AG04449 (cell line): ENCODE results near the gene TTC34.

Source experiments
- CTCF ChIA-PET: fragments of 350-600 bp; formaldehyde crosslinking; extraction: SDS; loops from one replicate; lab custom pipeline; 2021; ENCODE audit warnings: antibody characterized with exemption; lab: Yijun Ruan, JAX
- POLR2A ChIA-PET: fragments of 400-600, 350-600 bp; formaldehyde crosslinking; extraction: SDS; loops from one replicate; lab custom pipeline; 2020; ENCODE audit warnings: antibody characterized with exemption, inconsistent platforms; lab: Yijun Ruan, JAX
- DNase-seq: peaks from one replicate; pipeline ENCODE4 v3.0.0-alpha.2; 2010; ENCODE audit warnings: low read depth, low spot score
- H3K4me3 ChIP-seq: 2 replicates; pipeline ENCODE4 v1.5.1; 2011; ENCODE audit warnings: low read depth, mild to moderate bottlenecking, control low read depth, low read length
- TF ChIP-seq, protein P1 (sequence below): IDR thresholded peaks from one replicate; pipeline ENCODE4 v1.5.1; 2011; ENCODE audit warnings: mild to moderate bottlenecking, moderate library complexity, low read length, control low read depth, inconsistent platforms; ENCODE audit not compliant: insufficient read depth; ENCODE audit errors: missing control alignments

Gene TTC34

DNA sequence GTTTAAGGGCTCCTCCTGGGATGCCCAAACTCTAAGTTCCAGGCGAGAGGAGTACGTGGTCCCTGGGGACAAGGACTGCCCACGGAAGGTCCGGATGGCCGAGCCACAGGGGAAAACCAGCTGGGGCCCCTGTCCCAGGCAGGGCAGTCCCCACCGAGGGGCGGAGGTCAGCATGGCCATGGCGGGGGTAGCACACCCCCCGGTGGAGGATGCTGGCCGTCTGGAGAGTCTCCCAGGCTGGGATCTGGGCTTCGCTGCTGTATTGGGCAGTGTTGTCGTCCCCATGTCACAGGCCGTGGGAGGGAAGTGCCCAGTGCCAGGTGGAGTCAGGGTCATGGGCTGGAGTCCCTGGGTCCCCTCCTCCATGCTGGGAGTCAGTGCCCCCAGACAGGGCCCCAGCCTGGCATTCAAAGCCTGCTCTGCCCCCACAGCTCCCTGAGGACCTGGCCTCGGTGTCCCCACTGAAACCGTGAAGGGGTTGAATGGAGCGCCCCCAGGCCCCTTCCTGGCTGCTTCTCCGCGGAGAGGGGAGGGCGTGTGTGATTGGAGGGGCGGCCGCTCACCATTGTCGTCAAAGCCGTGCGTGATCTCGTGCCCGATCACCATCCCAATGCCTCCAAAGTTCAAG lies 208.1 kb downstream of the TTC34 start:
- no peak overlapping the region for H3K4me3 ChIP-seq
- POLR2A ChIA-PET: no interaction called here
- TF ChIP-seq, protein P1, sequence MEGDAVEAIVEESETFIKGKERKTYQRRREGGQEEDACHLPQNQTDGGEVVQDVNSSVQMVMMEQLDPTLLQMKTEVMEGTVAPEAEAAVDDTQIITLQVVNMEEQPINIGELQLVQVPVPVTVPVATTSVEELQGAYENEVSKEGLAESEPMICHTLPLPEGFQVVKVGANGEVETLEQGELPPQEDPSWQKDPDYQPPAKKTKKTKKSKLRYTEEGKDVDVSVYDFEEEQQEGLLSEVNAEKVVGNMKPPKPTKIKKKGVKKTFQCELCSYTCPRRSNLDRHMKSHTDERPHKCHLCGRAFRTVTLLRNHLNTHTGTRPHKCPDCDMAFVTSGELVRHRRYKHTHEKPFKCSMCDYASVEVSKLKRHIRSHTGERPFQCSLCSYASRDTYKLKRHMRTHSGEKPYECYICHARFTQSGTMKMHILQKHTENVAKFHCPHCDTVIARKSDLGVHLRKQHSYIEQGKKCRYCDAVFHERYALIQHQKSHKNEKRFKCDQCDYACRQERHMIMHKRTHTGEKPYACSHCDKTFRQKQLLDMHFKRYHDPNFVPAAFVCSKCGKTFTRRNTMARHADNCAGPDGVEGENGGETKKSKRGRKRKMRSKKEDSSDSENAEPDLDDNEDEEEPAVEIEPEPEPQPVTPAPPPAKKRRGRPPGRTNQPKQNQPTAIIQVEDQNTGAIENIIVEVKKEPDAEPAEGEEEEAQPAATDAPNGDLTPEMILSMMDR: no peak
- no peak for DNase-seq
- CTCF ChIA-PET: no interaction called here

DNA sequence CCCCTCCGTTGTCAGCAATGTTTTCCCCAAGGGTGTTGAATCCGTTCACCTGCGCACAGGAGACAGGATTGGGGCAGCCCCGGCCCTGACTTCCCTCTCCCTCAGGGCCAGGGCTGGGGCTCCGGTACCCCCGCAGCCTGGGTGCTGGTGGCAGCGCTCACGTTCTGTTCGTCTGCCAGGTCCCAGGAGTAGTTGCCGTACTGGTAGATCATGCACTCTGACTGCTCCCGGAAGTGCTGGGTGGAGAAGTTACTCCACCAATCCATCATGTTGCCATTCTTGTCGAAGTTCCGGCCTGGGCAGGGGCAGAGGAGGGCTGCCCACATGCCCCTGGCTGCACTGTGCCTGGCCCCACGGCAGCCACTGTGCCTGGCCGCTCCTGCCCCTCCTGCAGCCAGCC lies 208.8 kb downstream of the TTC34 start:
- ChIA-PET CTCF (no interaction called here), POLR2A (no interaction called here)
- TF ChIP-seq, protein P1: no peak
- H3K4me3 ChIP-seq: no peak overlapping the region
- no peak for DNase-seq

DNA sequence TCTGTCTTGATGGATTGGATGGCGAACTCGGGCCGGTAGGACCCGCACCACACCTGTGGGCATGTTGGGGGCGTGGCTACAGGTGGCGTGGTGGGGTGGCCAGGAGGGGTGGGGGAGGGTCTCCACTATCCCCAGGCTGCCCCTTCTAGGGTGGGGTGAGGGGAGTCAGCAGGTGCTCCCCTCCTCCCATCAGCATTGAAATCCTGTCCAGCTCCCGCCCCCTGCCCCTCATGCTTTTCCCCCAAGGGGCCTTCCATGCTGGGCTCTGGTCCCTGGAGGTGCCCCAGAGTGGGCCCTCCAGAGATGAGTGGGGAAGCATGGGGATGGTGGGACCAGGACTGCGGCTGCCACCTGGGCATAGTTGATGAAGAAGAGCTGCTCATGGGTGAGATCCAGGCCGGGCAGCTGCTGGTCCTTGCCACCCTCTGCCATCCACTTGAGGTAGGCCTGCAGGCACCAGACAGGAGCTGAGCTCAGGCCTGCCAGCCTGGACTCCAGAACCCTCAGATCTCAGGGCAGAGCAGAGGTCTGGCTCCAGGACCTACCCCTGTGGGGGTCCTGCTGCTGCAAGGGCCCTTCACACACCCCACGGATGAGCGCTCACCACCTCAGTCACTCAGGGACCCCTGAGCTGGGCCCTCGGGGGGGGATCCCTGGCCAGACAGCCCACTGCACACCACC lies 209.8 kb downstream of the TTC34 start:
- POLR2A ChIA-PET: no interaction called here

DNA sequence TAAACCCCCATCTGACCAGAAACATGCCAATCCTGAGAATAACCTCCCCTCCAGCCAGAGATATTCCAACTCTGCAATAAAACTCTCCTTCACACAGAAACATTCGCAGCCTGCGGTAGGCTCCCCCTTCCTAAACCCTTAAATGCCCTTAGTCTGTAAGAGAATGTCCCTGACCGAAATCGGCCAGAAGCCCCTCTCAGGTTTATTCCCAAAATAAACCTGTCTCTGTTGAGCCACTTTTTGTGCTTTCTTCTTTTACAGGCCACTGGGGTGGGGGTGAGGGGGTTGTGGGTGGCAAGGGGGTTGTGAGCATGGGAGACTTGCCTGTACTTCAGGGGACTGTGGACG lies 210.3 kb downstream of the TTC34 start:
- TF ChIP-seq, protein P1: no peak
- ChIA-PET POLR2A (no interaction called here), CTCF (no interaction called here)
- H3K4me3 ChIP-seq: no peak overlapping the region
- no peak for DNase-seq

More for the DNA sequence above, 209.8 kb downstream of the TTC34 start:
- DNase-seq: no peak
- CTCF ChIA-PET: no interaction called here
- TF ChIP-seq, protein P1: no peak
- H3K4me3 ChIP-seq: no peak overlapping the region

DNA sequence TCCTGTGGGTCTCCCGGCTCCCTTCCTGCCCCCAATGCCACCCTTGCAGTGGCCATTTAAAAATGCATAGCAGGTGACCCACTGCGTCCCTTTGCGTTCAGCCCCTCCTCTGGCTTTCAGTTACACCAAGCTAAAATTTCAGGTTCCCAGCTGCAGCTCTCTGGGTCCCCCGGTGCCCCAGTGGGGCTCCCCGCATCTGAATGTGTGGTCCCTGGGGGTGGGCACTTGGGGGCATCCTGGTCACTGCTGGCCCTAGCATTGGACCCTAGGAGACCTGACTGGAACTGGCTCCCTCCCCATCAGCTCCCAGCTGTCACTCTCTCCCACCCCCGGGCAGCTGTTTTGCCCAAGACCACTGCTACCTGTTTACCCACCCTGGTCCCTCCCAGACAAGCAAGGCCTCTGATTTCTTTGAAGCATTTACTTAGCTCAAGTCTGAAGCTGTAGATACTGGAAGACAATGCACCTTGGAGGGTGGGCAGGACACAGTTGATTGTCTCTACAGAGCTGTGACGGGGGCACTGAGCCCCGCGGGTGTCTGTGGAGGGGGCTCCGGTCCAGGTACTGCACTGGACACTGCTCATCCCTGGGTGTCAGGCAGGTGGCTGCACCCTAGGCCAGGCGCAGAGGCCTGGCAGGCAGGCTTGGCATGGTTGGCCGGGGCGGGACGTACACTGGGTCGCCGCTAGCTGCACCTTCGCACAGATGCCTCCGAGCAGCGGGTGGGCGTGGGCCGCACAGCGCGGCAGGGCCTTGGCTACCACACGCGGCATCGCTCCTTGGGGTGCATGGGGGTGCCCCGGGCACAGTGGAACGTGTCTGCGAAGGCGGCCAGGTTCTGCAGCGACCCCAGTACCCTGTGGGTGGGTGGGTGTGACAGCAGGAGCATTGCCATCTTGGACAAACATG lies 211.0 kb downstream of the TTC34 start:
- no peak for DNase-seq
- TF ChIP-seq, protein P1: no peak
- CTCF ChIA-PET: no interaction called here
- POLR2A ChIA-PET: no interaction called here
- no peak overlapping the region for H3K4me3 ChIP-seq
